PFSK-1 (cell line): Measurements from ENCODE around the gene HMCES.

Experiments used
- POLR2AphosphoS5 ChIP-seq: IDR thresholded peaks from 2 replicates; pipeline ENCODE4 v1.6.1; 2012; ENCODE audit warnings: low read depth, mild to moderate bottlenecking, control low read depth, low read length, moderate library complexity
- TAF1 ChIP-seq: IDR thresholded peaks from 2 replicates; pipeline ENCODE4 v1.6.1; 2012; ENCODE audit warnings: low read length, control low read depth, borderline replicate concordance; ENCODE audit not compliant: insufficient read depth

DNA sequence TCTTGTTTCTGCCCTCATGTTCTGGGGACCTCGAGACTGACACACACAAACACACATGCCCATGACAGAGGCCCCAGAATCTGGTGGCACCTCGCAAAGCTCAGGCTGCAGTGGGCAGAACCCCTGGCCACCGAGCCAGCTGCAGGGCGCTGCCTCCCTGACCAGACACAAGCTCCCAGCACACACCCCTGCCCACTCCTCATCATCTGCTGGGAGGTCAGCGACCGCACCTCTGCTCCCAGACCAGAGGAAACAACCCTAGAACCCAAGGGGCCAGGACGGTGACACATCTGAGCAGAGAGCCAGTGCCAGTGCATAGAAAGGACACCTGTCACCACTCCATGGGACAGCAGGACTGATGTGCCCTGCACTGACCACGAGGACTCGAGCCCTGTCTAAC is 43.2 kb downstream of the HMCES start:
- no peak for TF ChIP-seq POLR2AphosphoS5
- no peak for TF ChIP-seq TAF1
